A673 (cell line): Measurements from ENCODE around the gene LMTK2.

Experiments
- EZH2 ChIP-seq: fragments of 200-600 bp; sonication (generic); IDR thresholded peaks from 2 replicates; pipeline ENCODE4 v1.6.1; 2017; ENCODE audit warnings: borderline replicate concordance, low read depth, mild to moderate bottlenecking, mixed read lengths, antibody characterized with exemption, low read length; ENCODE audit not compliant: poor library complexity, severe bottlenecking
- TF ChIP-seq, protein P1 (sequence below): fragments of 300-800, 200-600 bp; sonication (generic); conservative IDR thresholded peaks from 2 replicates; pipeline ENCODE4 v1.5.1; 2017; ENCODE audit warnings: low read depth, mild to moderate bottlenecking, antibody characterized with exemption, low read length, moderate library complexity, mixed read lengths

GRCh38 chr7:98168181-98168903 is 61.7 kb downstream of the LMTK2 start:
- TF ChIP-seq, protein P1, sequence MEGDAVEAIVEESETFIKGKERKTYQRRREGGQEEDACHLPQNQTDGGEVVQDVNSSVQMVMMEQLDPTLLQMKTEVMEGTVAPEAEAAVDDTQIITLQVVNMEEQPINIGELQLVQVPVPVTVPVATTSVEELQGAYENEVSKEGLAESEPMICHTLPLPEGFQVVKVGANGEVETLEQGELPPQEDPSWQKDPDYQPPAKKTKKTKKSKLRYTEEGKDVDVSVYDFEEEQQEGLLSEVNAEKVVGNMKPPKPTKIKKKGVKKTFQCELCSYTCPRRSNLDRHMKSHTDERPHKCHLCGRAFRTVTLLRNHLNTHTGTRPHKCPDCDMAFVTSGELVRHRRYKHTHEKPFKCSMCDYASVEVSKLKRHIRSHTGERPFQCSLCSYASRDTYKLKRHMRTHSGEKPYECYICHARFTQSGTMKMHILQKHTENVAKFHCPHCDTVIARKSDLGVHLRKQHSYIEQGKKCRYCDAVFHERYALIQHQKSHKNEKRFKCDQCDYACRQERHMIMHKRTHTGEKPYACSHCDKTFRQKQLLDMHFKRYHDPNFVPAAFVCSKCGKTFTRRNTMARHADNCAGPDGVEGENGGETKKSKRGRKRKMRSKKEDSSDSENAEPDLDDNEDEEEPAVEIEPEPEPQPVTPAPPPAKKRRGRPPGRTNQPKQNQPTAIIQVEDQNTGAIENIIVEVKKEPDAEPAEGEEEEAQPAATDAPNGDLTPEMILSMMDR, result peak; percentile 84
- TF ChIP-seq EZH2, result no peak
